Measurements from ENCODE around the gene WDR35. TPM values are rescaled to one million over a fixed set of nuclear protein-coding genes. Genes with fewer than 3 reads are reported as not detected.
A peak's percentile ranks its signal among the peaks of the same experiment; 100 is the strongest.

Gene WDR35
- 4.5 and 15.0 TPM in 2 replicates for total RNA-seq (ENCODE audit: low replicate concordance)
- long read RNA-seq, partial matches to known transcripts: 4 of 7 reads
- long read RNA-seq, other reads (novel, unspliced or antisense): 3 of 7 reads

GRCh38 chr2:19989667-19990415 lies at the start of gene WDR35:
TSS of gene WDR35 (minus strand) at chr2:19990105. CDS start at chr2:19990015, 90 bp downstream.
- TF ChIP-seq CTCF (conservative IDR thresholded peaks at IDR 0.05): no peak
- peak within 1 kb of the TSS; percentile 96 for H3K4me3 Mint-ChIP-seq

GRCh38 chr2:20037660-20038059 lies 47.8 kb upstream of the WDR35 start:
- no peaks in the 10 kb centered on the region for H3K9me3 Mint-ChIP-seq
- no peak for TF ChIP-seq CTCF (conservative IDR thresholded peaks at IDR 0.05)
- no peak overlapping the region for H3K4me3 Mint-ChIP-seq
- no peaks in the 10 kb centered on the region for H3K27me3 Mint-ChIP-seq
- peaks cover 53% of the 10 kb centered on the region for H3K36me3 Mint-ChIP-seq
- H3K4me1 Mint-ChIP-seq (ENCODE audit: unreplicated experiment): peaks cover 28% of the 10 kb centered on the region
- DNase-seq (ENCODE audit: extremely low spot score, unreplicated experiment): no peak
- no peak overlapping the region for H3K27ac Mint-ChIP-seq

More at GRCh38 chr2:19989667-19990415, at the start of gene WDR35:
- H3K9me3 Mint-ChIP-seq: no peaks in the 10 kb centered on the region
- peak; percentile 95 for DNase-seq (ENCODE audit: extremely low spot score, unreplicated experiment)
- H3K36me3 Mint-ChIP-seq: peaks cover 11% of the 10 kb centered on the region
- H3K27me3 Mint-ChIP-seq: no peaks in the 10 kb centered on the region
- peaks cover 23% of the 10 kb centered on the region for H3K4me1 Mint-ChIP-seq (ENCODE audit: unreplicated experiment)
- H3K27ac Mint-ChIP-seq: peak within 1 kb of the TSS; percentile 77

GRCh38 chr2:20035955-20036666 lies 46.2 kb upstream of the WDR35 start:
- H3K9me3 Mint-ChIP-seq: peaks cover 3% of the 10 kb centered on the region
- no peak for TF ChIP-seq CTCF (conservative IDR thresholded peaks at IDR 0.05)
- no peak overlapping the region for H3K4me3 Mint-ChIP-seq
- no peaks in the 10 kb centered on the region for H3K27me3 Mint-ChIP-seq
- H3K36me3 Mint-ChIP-seq: peaks cover 69% of the 10 kb centered on the region
- peaks cover 19% of the 10 kb centered on the region for H3K4me1 Mint-ChIP-seq (ENCODE audit: unreplicated experiment)
- peak overlapping the region; percentile 63 for H3K27ac Mint-ChIP-seq
- DNase-seq (ENCODE audit: extremely low spot score, unreplicated experiment): no peak

- TF ChIP-seq CTCF (conservative IDR thresholded peaks at IDR 0.05): no peak
- Mint-ChIP-seq H3K4me3 (no peak overlapping the region), H3K27me3 (no peaks in the 10 kb centered on the region), H3K9me3 (peaks cover 4% of the 10 kb centered on the region), H3K4me1 (ENCODE audit: unreplicated experiment) (peaks cover 19% of the 10 kb centered on the region), H3K36me3 (peaks cover 72% of the 10 kb centered on the region), H3K27ac (no peak overlapping the region)
- DNase-seq (ENCODE audit: extremely low spot score, unreplicated experiment): no peak
Measured at GRCh38 chr2:20034821-20035220, 44.9 kb upstream of the WDR35 start.

- Mint-ChIP-seq H3K4me1 (ENCODE audit: unreplicated experiment) (peaks cover 19% of the 10 kb centered on the region), H3K27me3 (no peaks in the 10 kb centered on the region)
Measured at GRCh38 chr2:20034218-20034617, 44.3 kb upstream of the WDR35 start.

More at GRCh38 chr2:20034218-20034617, 44.3 kb upstream of the WDR35 start:
- H3K36me3 Mint-ChIP-seq: peaks cover 78% of the 10 kb centered on the region
- H3K27ac Mint-ChIP-seq: no peak overlapping the region
- no peak overlapping the region for H3K4me3 Mint-ChIP-seq
- TF ChIP-seq CTCF (conservative IDR thresholded peaks at IDR 0.05): no peak
- peaks cover 4% of the 10 kb centered on the region for H3K9me3 Mint-ChIP-seq
- DNase-seq (ENCODE audit: extremely low spot score, unreplicated experiment): no peak
